HL-60/S4 treated with phorbol 12-myristate 13-acetate at 8.2 ng/mL for 4 days and 3 days (cell line): ENCODE results near the gene CHEK1.
"Not testable (repeated sequence)": the region's sequence is repeated elsewhere in the genome, so short reads cannot be mapped to it uniquely, and the experiment has no call there.

ENCODE experiments used
- in situ Hi-C: fragments of 300-500 bp; cut with MboI; formaldehyde crosslinking; loops from 2 replicates; pipeline ENCODE4 v1.15.0; 2022; ENCODE audit warnings: low sequenced_read_pairs

The CHEK1 gene

DNA sequence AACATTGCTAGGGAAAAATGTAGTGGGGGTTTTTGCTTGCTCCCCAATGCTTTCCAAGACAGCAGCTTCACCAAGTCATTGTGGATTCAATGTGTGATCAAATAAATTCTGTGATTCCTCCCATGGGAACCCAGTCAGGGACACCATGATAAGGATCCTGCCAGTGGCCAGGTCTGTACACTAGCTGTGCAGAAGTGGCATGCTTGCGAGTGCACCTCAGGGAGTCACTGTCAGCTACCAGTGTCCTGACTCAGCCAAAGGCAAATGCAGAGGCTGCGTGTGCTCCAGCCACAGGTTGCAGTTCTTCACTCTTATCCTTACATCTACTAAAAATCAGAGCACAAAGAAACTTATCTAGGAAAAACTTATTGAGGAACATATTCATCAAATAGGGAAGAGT lies 65.0 kb downstream of the CHEK1 start:
- in situ Hi-C loops: no loop called here

DNA sequence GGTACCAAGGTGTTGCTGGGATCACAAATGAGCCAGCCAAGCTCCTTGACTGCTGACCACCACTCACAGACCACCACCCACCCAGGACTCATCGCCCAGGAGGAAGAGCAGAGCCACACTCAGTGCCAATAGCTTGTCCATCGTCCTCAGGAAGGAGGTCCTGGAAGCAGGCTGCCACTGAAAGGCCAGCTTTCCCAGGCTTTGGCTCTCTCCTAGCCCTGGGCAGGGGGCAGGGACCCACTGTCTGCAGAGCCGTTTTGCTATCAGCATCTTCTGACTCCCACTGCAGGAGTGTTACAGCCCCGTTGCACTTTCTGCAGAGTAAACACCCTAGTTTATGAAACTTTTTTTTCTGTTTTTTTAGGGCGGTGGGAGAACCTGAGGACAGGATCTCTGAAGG lies 67.9 kb downstream of the CHEK1 start:
- in situ Hi-C loops: no loop called here

DNA sequence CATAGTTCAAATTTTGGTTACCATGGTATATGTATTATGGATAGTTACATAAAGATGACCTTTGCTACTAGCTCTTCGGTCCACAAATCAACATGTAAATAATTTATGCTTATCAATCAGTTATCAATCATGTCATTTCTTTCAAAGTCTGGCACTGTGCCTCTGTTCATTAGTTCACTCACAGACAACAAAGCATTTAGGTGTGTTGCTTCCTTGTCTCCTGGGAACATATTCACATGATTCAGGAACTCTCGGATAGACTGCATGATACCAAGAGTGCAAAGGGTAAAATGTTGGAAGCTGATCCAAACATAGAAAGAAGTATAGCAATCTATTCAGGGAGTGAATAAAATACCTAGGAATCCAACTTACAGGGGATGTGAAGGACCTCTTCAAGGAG lies 70.0 kb downstream of the CHEK1 start:
- in situ Hi-C loops: no loop called here

DNA sequence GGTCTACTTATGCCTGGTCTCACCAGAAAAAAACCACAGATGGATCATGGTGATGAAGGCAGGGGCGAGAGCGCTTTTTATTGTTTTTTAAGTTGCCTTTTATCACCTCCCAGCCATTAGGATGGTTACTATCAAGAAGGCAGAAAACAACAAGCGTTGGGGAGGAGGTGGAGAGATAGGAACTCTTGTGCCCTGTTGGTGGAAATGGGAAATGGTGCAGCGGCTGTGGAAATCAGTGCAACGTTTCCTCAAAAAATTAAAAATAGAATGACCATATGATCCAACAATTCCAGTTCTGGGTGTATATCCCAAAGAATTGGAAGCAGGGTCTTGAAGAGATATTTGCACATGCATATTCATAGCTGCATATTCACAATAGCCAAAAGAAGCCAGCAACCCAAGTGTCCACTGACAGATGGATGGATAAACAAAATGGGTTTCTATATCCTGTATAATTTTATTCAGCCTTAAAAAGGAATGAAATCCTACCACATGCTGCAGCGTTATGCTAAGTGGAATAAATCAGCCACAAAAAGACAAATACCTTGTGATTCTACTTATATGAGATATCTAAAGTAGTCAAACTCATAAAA lies 76.2 kb downstream of the CHEK1 start:
- in situ Hi-C loops: no loop called here

DNA sequence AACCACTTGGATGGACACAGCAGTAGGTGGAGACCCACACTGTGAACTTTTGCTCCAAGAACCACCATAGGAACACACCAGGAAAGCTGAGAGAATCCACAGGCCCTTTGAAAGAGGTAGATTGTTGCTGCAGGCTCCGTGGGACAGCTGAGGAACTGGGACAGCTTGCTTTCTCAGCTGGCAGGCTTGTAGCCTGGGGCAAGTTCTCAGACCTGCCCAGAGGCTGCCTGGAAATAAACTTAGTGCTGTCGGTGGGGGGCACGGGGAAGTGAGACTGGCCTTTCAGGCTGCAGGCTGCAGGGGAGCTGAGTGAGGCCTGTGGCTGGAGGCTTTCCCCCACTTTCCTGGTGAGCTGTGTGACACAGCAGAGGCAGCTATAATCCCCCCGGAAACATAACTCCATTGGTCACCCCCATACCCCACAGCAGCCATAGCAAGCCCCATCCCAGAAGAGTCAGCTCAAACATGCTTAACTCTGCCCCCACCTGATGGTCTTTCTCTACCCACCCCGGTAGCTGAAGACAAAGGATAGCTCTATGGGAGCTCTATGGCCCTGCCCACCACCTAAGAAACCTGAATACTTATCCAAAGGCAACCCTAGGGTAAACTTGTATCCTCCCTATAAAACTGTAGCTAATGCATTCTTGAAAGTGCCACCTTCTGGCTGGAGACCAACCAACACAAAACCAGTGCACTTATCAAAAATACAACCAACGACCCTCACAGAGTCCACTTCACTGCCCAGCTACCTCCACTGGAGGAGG lies 77.1 kb downstream of the CHEK1 start:
- in situ Hi-C loops: no loop called here

DNA sequence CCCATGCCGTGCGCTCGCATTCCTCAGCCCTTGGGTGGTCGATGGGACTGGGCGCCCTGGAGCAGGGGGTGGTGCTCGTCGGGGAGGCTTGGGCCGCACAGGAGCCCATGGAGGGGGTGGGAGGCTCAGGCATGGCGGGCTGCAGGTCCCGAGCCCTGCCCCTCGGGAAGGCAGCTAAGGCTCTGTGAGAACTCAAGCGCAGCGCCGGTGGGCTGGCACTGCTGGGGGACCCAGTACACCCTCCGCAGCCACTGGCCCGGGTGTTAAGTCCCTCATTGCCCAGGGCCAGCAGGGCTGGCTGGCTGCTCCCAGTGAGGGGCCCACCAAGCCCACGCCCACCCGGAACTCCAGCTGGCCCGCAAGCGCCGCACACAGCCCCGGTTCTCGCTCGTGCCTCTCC lies 79.7 kb downstream of the CHEK1 start:
- in situ Hi-C loops: not testable (repeated sequence)

DNA sequence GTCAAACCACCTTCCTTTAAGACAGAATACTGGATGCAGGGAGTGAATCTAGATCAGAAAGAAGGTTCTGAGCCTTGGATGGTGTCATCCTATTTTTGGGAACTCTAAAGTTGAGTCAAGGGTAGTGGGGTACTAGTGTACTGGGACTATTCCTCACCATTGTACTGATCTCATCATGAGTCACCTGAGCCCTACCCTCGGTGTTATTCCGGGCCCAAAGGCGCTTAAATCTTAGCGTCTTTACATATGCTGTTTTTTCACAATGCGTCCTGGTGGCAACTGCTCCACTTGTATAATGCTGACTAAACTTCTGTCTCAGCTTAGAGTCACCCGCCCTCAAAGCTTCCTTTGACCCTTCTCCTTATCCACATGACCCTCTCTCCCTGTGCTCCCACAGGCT lies 95.8 kb downstream of the CHEK1 start:
- in situ Hi-C loops: no loop called here

DNA sequence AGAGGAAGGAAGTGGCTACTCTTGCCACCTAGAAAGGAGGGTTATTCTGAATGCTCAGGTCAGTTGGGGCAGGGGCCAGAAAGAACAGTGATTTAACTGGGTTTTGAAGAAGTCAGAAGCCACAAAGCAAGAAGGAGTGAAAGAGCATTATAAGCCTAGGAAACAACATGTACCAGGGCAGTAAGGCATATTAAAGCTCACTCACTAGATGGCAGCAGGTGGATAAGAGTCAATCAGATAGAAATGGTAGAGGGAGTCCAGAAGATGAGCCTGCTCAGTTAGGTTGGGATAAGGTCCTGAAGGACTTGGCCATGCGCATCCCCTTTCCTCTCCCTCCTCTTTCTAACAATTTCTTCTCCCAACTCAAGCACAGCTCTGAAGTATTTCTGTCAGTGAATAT lies 99.2 kb downstream of the CHEK1 start:
- in situ Hi-C loops: no loop called here
